GM15510 (cell line): ENCODE results near the gene KMT5C.

Experiments
- POLR2A ChIP-seq: IDR thresholded peaks from 3 replicates; pipeline ENCODE4 v1.6.1; 2011; ENCODE audit warnings: borderline replicate concordance; ENCODE audit not compliant: insufficient read length; ENCODE audit errors: extremely low read depth

KMT5C gene

DNA sequence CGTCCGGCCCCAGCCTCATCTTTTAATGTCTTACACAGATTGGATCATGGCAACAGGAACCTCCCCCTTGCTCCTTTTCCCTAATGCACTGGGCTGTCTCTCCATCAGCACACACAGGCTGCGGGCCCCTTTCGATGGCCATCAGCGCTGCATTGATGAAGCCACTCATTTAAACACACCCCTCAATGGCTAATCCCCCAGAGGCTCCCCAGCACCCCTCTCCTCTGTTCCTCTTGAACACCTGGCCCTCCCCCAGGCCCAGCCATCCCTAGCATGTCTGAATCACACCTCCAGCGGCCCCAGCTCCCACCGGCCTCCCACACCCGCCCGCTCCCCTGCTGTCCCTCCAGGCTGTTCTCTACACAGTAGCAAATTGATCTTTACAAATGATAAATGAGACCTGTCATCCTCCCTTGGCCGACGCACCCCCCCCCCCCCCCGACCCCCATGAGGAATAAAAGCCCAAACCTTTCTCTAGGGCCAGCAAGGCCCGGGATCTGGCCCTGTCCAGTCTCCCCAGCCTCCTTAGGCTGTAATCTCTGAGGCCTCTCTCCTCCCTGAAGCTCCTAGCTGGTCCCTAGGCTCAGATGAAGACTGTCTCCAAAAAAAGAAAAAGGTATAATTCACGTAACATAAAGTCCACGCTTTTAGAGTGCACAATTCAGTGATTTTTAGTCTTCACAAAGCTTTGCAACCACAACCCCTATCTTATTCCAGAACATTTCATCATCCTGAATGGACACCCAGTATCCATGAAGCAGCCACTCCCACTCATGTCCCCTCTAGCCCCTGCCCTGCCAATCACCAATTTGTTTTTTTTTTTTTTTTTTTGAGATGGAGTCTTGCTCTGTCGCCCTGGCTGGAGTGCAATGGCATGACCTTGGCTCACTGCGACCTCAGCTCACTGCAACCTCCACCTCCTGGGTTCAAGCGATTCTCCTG lies 53.4 kb downstream of the KMT5C start:
- TF ChIP-seq POLR2A, result no peak
